IPS-18a (cell line): ENCODE measurements around the gene MYBPHL.

Experiments
- H3K27ac ChIP-seq: one replicate; pipeline ENCODE4 v1.5.1; 2013; ENCODE audit warnings: low read length
- H3K27me3 ChIP-seq: one replicate; pipeline ENCODE4 v1.6.1; 2013; ENCODE audit warnings: mild to moderate bottlenecking, low read length; ENCODE audit not compliant: control insufficient read depth, insufficient read depth
- H3K36me3 ChIP-seq: one replicate; pipeline ENCODE4 v1.6.1; 2013; ENCODE audit warnings: low read depth, low read length; ENCODE audit not compliant: control insufficient read depth
- H3K4me1 ChIP-seq: one replicate; pipeline ENCODE4 v1.6.1; 2013; ENCODE audit warnings: low read depth, low read length; ENCODE audit not compliant: control insufficient read depth
- H3K4me3 ChIP-seq: one replicate; pipeline ENCODE4 v1.5.1; 2013; ENCODE audit warnings: low read length
- H3K9ac ChIP-seq: one replicate; pipeline ENCODE4 v1.6.1; 2013; ENCODE audit warnings: mild to moderate bottlenecking, low read length, moderate library complexity
- H3K9me3 ChIP-seq: one replicate; pipeline ENCODE4 v1.6.1; 2013; ENCODE audit warnings: low read depth, low read length; ENCODE audit not compliant: control insufficient read depth

MYBPHL gene, protein sequence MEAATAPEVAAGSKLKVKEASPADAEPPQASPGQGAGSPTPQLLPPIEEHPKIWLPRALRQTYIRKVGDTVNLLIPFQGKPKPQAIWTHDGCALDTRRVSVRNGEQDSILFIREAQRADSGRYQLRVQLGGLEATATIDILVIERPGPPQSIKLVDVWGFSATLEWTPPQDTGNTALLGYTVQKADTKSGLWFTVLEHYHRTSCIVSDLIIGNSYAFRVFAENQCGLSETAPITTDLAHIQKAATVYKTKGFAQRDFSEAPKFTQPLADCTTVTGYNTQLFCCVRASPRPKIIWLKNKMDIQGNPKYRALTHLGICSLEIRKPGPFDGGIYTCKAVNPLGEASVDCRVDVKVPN

GRCh38 chr1:109306832-109307273 is at the start of gene MYBPHL:
Gene MYBPHL, minus strand, starts transcription at chr1:109307011. Its CDS starts 20 bp downstream, at chr1:109306991.
- H3K4me1 ChIP-seq: no peaks in the 10 kb centered on the region
- no peaks in the 10 kb centered on the region for H3K27me3 ChIP-seq
- no peak within 1 kb of the TSS for H3K27ac ChIP-seq
- no peaks in the 10 kb centered on the region for H3K36me3 ChIP-seq
- no peaks in the 10 kb centered on the region for H3K9me3 ChIP-seq
- no peak within 1 kb of the TSS for H3K9ac ChIP-seq
- no peak within 1 kb of the TSS for H3K4me3 ChIP-seq

DNA sequence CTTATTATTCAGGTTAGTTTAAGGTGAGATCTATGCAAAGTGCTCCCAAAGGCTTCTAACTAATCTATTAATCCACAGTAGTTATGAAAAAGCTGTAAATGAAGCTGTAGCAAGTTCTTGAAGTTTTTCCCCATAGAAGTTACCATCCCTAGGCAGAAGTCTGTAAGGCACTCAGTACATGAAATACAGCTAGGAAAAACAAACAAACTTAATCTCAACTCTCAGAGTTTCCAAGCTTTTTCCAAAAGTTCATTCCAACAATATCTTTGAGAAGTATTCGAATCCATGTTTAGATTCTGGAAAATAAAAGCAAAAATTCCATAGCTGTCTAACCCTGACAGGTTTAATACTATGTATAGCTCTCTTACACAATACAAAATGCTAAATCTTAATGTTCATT is 49.7 kb upstream of the MYBPHL start:
- H3K27ac ChIP-seq: no peak overlapping the region
- H3K36me3 ChIP-seq: peaks cover 5% of the 10 kb centered on the region
- H3K9ac ChIP-seq: no peak overlapping the region
- H3K27me3 ChIP-seq: no peaks in the 10 kb centered on the region
- no peak overlapping the region for H3K4me3 ChIP-seq
- peaks cover 6% of the 10 kb centered on the region for H3K4me1 ChIP-seq
- no peaks in the 10 kb centered on the region for H3K9me3 ChIP-seq

GRCh38 chr1:109354929-109355328 is 48.1 kb upstream of the MYBPHL start:
- Histone ChIP-seq H3K36me3 (peaks cover 16% of the 10 kb centered on the region), H3K9ac (no peak overlapping the region), H3K9me3 (no peaks in the 10 kb centered on the region), H3K4me1 (no peaks in the 10 kb centered on the region), H3K27me3 (no peaks in the 10 kb centered on the region), H3K27ac (no peak overlapping the region), H3K4me3 (no peak overlapping the region)

DNA sequence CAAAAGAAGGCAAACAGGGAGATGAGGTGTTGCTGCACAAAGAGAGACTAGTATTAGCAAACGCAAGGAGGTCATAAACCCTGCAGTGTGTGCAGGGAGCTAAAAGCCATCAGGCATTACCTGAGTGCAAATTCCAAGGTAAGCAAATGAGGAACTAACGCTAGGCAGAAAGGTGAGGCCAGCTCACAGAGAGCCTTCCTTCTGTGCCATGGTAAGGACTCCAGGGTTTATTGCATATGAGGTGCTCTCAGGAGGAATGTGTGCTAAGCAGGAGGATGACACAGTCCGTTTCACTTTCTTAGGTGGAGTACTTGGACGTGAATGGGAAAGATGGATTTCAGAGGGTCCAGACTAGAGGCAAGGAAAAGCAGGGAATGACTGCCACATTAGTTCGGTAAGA is 44.6 kb upstream of the MYBPHL start:
- Histone ChIP-seq H3K27ac (no peak overlapping the region), H3K36me3 (peaks cover 30% of the 10 kb centered on the region), H3K9me3 (no peaks in the 10 kb centered on the region), H3K4me3 (no peak overlapping the region), H3K4me1 (no peaks in the 10 kb centered on the region), H3K9ac (no peak overlapping the region), H3K27me3 (no peaks in the 10 kb centered on the region)

- H3K27ac ChIP-seq: no peak overlapping the region
- no peaks in the 10 kb centered on the region for H3K9me3 ChIP-seq
- no peak overlapping the region for H3K4me3 ChIP-seq
- peaks cover 30% of the 10 kb centered on the region for H3K36me3 ChIP-seq
- no peaks in the 10 kb centered on the region for H3K27me3 ChIP-seq
- H3K9ac ChIP-seq: no peak overlapping the region
- no peaks in the 10 kb centered on the region for H3K4me1 ChIP-seq
These were observed 43.8 kb upstream of the MYBPHL start for GRCh38 chr1:109350655-109351054.

- peaks cover 35% of the 10 kb centered on the region for H3K36me3 ChIP-seq
These were observed 43.4 kb upstream of the MYBPHL start for GRCh38 chr1:109350182-109350581.

DNA sequence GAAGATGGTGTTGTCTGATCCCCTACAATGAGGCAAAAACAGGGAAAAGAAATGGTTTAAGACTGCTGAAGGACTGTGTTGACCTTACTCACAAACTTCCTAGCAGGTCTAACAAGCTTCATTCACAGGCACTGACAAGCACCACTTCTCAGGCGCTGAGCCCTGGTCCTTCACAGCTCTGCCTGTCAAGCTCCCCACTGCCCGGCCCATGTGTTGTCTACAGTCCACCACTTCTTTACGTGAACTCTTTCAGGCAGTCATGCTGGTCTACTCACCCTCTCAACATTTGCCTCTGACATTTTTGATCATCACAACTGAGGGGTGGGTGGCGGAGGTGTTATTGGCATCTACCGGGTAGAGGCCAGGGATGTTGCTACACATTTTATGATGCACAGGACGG is 40.7 kb upstream of the MYBPHL start:
- H3K4me1 ChIP-seq: no peaks in the 10 kb centered on the region
- no peak overlapping the region for H3K27ac ChIP-seq
- no peak overlapping the region for H3K9ac ChIP-seq
- H3K4me3 ChIP-seq: no peak overlapping the region
- no peaks in the 10 kb centered on the region for H3K27me3 ChIP-seq
- H3K9me3 ChIP-seq: no peaks in the 10 kb centered on the region
- peaks cover 49% of the 10 kb centered on the region for H3K36me3 ChIP-seq

More at GRCh38 chr1:109350182-109350581, 43.4 kb upstream of the MYBPHL start:
- Histone ChIP-seq H3K27ac (no peak overlapping the region), H3K4me3 (no peak overlapping the region), H3K9ac (no peak overlapping the region), H3K4me1 (no peaks in the 10 kb centered on the region), H3K27me3 (no peaks in the 10 kb centered on the region), H3K9me3 (no peaks in the 10 kb centered on the region)

GRCh38 chr1:109341944-109342930 is 35.4 kb upstream of the MYBPHL start:
- H3K36me3 ChIP-seq: peaks cover 57% of the 10 kb centered on the region
- no peak overlapping the region for H3K4me3 ChIP-seq
- no peak overlapping the region for H3K9ac ChIP-seq
- no peaks in the 10 kb centered on the region for H3K27me3 ChIP-seq
- H3K9me3 ChIP-seq: no peaks in the 10 kb centered on the region
- H3K27ac ChIP-seq: no peak overlapping the region
- H3K4me1 ChIP-seq: no peaks in the 10 kb centered on the region

DNA sequence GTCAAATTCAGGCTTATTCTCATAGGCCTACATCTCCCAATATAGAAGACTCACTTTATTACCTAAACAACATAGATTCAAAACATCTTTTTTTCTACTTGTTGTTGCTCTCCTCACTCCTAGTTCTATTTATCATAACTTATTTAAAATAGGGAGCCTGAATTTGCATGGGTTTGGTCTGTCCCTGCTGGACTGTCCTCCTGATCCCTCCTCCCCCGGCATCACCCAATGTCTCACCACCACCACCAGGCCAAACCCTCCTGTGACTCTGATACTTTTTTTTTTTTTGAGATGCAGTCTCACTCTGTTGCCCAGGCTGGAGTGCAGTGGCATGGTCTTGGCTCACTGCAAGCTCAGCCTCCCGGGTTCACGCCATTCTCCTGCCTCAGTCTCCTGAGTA is 31.8 kb upstream of the MYBPHL start:
- Histone ChIP-seq H3K9ac (no peak overlapping the region), H3K9me3 (no peaks in the 10 kb centered on the region), H3K4me1 (no peaks in the 10 kb centered on the region), H3K27me3 (no peaks in the 10 kb centered on the region), H3K27ac (no peak overlapping the region), H3K4me3 (no peak overlapping the region), H3K36me3 (peaks cover 61% of the 10 kb centered on the region)

DNA sequence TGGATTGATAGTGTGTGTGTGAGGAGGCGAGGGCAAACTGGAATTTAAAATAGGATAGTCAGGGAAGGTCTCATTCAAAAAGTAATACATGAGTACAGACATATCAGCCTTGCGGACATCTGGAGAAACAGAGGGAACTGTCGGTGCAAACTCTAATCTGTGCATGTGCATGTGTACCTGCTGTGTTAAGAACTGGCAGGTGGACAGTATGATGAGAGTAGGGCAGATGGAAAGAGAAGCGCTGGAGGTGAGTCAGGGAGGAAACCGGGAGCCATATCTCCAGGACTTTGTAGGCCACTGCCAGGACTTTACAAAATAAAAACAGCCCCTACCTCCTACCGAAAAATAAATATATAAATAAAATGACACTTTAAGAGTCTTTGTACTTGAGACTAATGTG is 31.3 kb upstream of the MYBPHL start:
- no peak overlapping the region for H3K9ac ChIP-seq
- H3K4me1 ChIP-seq: no peaks in the 10 kb centered on the region
- no peak overlapping the region for H3K4me3 ChIP-seq
- H3K9me3 ChIP-seq: no peaks in the 10 kb centered on the region
- H3K27ac ChIP-seq: no peak overlapping the region
- H3K27me3 ChIP-seq: no peaks in the 10 kb centered on the region
- peaks cover 60% of the 10 kb centered on the region for H3K36me3 ChIP-seq

GRCh38 chr1:109335091-109335490 is 28.3 kb upstream of the MYBPHL start:
- Histone ChIP-seq H3K9ac (no peak overlapping the region), H3K27ac (no peak overlapping the region), H3K36me3 (peaks cover 48% of the 10 kb centered on the region), H3K9me3 (peaks cover 9% of the 10 kb centered on the region), H3K4me3 (no peak overlapping the region), H3K27me3 (no peaks in the 10 kb centered on the region), H3K4me1 (no peaks in the 10 kb centered on the region)
